ENCODE results near the gene C10orf90.

DNA sequence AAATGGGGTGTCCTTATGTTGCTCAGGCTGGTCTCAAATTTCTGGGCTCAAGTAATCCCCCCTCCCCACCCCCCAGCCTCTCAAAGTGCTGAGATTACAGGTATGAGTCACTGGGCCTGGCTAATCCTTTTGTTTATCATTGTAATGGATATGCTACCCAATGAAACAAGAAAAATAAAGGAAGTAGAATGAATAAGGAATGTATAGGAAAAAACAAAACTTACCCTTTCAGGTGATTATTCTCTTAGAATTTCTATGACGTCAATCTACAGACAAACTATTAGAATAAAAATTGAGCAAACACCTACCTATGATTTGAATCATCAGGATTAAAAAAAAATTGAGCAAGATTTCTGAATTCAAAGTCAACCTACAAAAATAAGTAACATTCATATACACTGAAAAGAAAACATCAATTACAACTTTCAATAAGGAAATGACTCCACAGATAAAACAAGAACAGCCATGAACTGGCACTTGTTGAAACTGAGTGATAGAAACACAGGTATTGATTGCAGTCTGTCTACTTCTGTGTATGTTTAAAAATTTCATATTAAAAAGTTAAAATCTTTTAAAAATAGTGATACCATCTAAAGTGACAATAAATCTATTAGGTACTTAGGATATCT, 294.5 kb downstream of the C10orf90 start:
- TF ChIP-seq, protein P1, sequence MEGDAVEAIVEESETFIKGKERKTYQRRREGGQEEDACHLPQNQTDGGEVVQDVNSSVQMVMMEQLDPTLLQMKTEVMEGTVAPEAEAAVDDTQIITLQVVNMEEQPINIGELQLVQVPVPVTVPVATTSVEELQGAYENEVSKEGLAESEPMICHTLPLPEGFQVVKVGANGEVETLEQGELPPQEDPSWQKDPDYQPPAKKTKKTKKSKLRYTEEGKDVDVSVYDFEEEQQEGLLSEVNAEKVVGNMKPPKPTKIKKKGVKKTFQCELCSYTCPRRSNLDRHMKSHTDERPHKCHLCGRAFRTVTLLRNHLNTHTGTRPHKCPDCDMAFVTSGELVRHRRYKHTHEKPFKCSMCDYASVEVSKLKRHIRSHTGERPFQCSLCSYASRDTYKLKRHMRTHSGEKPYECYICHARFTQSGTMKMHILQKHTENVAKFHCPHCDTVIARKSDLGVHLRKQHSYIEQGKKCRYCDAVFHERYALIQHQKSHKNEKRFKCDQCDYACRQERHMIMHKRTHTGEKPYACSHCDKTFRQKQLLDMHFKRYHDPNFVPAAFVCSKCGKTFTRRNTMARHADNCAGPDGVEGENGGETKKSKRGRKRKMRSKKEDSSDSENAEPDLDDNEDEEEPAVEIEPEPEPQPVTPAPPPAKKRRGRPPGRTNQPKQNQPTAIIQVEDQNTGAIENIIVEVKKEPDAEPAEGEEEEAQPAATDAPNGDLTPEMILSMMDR (IDR thresholded peaks at IDR 0.05; ENCODE audit: insufficient read depth, low read length, poor library complexity, severe bottlenecking), result no peak
- no peak for TF ChIP-seq EZH2phosphoT487 (conservative IDR thresholded peaks at IDR 0.05; ENCODE audit: low read length)

Measured in SU-DHL-6 (cell line).